NCI-H2107 treated with DMSO at 0.1 percent for 48 hours (cell line): Measurements from ENCODE around the gene TSGA10.
A peak's percentile ranks its signal among the peaks of the same experiment; 100 is the strongest.
"Not testable (repeated sequence)": the region's sequence is repeated elsewhere in the genome, so short reads cannot be mapped to it uniquely, and the experiment has no call there.

Source experiments
- DNase-seq: peaks from one replicate; lab custom pipeline; 2025; ENCODE audit not compliant: unreplicated experiment; lab: John Stamatoyannopoulos, UW

TSGA10 gene

GRCh38 chr2:99081891-99082290 is 72.9 kb downstream of the TSGA10 start:
- DNase-seq: no peak

GRCh38 chr2:99079226-99079625 is 75.5 kb downstream of the TSGA10 start:
- DNase-seq: no peak

GRCh38 chr2:99072551-99072950 is 82.2 kb downstream of the TSGA10 start:
- peak; percentile 91 for DNase-seq

- no peak for DNase-seq
Measured at GRCh38 chr2:99067871-99068625, 86.7 kb downstream of the TSGA10 start.

GRCh38 chr2:99066075-99066958 is 88.4 kb downstream of the TSGA10 start:
- DNase-seq: peak; percentile 89

GRCh38 chr2:99049187-99049586 is 105.6 kb downstream of the TSGA10 start:
- DNase-seq: not testable (repeated sequence)

- not testable (repeated sequence) for DNase-seq
Measured at GRCh38 chr2:99040736-99041300, 113.9 kb downstream of the TSGA10 start.

- no peak for DNase-seq
Measured at GRCh38 chr2:99035920-99036319, 118.8 kb downstream of the TSGA10 start.

- DNase-seq: no peak
Measured at GRCh38 chr2:99032786-99033185, 122.0 kb downstream of the TSGA10 start.

- DNase-seq: no peak
Measured at GRCh38 chr2:99032001-99032400, 122.7 kb downstream of the TSGA10 start.

GRCh38 chr2:99031481-99031880 is 123.3 kb downstream of the TSGA10 start:
- DNase-seq: no peak

GRCh38 chr2:99028558-99028957 is 126.2 kb downstream of the TSGA10 start:
- no peak for DNase-seq

GRCh38 chr2:99027856-99028255 is 126.9 kb downstream of the TSGA10 start:
- DNase-seq: no peak

GRCh38 chr2:99000708-99001107 is 154.0 kb downstream of the TSGA10 start:
- no peak for DNase-seq

- DNase-seq: not testable (repeated sequence)
Measured at GRCh38 chr2:98988695-98989094, 166.0 kb downstream of the TSGA10 start.

GRCh38 chr2:98985905-98986666 is 168.7 kb downstream of the TSGA10 start:
- DNase-seq: no peak

GRCh38 chr2:98975611-98976010 is 179.1 kb downstream of the TSGA10 start:
- no peak for DNase-seq

GRCh38 chr2:98972582-98973167 is 182.1 kb downstream of the TSGA10 start:
- DNase-seq: no peak

- no peak for DNase-seq
Measured at GRCh38 chr2:98959810-98960507, 194.8 kb downstream of the TSGA10 start.

- DNase-seq: no peak
Measured at GRCh38 chr2:98952966-98953365, 201.8 kb downstream of the TSGA10 start.
